K562 (cell line): ENCODE measurements around the gene ADAMTS1. TPM values are rescaled to one million over a fixed set of nuclear protein-coding genes. Genes with fewer than 3 reads are reported as not detected.

Source experiments
- ATAC-seq: fragments of 200-7000 bp; cut with Tn5 transposase; 3 replicates; pipeline ENCODE4 v1.9.1; 2020; ENCODE audit warnings: moderate library complexity
- BruUV-seq: library from RNA; stranded (reverse); fragments of 400-500 nt; replicated peaks from 2 replicates; lab custom pipeline; 2021; lab: Mats Ljungman, UMichigan
- CTCF ChIA-PET: fragments of 300-600 bp; formaldehyde crosslinking; extraction: SDS; loops from one replicate; lab custom pipeline; 2021; ENCODE audit warnings: low intra/inter-chr PET ratio; lab: Yijun Ruan, JAX
- POLR2A ChIA-PET: fragments of 300-600, 350-650 bp; sonication (Branson Sonifier 250); formaldehyde crosslinking; extraction: SDS; loops from one replicate; lab custom pipeline; 2021; ENCODE audit warnings: antibody characterized with exemption, inconsistent platforms; lab: Yijun Ruan, JAX
- DNase-seq, 4 experiments: peaks; one replicate each; pipeline versions ENCODE4 v3.0.0 to v3.0.0-alpha.2; 2011 to 2018; ENCODE audit warnings: low spot score in 3 of 4, mixed read lengths in 3 of 4; ENCODE audit errors: extremely low read depth in 1 of 4
- FAIRE-seq: peaks from 2 replicates; lab custom pipeline; 2011; peaks lifted over from hg19 to GRCh38; lab: Jason Lieb, UNC
- H2AFZ ChIP-seq: 2 replicates; pipeline ENCODE4 v1.6.0; 2011; ENCODE audit warnings: low read depth, low read length, control low read depth, inconsistent platforms
- H3K27ac ChIP-seq: fragments of 200-600 bp; 3 replicates; pipeline ENCODE4 v1.8.0; 2011; ENCODE audit warnings: low read depth, mild to moderate bottlenecking, control low read depth, inconsistent platforms, low read length, moderate library complexity, mixed read lengths; ENCODE audit errors: extremely low read depth
- H3K27me3 ChIP-seq, 2 experiments: fragments of 300-600 bp in 1 of 2; 2 replicates in 1 of 2; 3 replicates in 1 of 2; pipeline versions ENCODE4 v1.6.0 to v1.8.0; 2011; ENCODE audit warnings: inconsistent platforms in 2 of 2, low read length in 2 of 2, mild to moderate bottlenecking in 1 of 2, mixed read lengths in 1 of 2, moderate library complexity in 1 of 2; ENCODE audit not compliant: control insufficient read depth in 2 of 2, insufficient read depth in 2 of 2
- H3K36me3 ChIP-seq: fragments of 300-600 bp; 3 replicates; pipeline ENCODE4 v1.8.0; 2011; ENCODE audit warnings: mild to moderate bottlenecking, low read length, inconsistent platforms; ENCODE audit not compliant: control insufficient read depth, insufficient read depth
- H3K4me1 ChIP-seq, 2 experiments: fragments of 200-600 bp in 1 of 2; replicated peaks in 1 of 2; 2 replicates in 1 of 2; 3 replicates in 1 of 2; pipeline versions ENCODE4 v1.5.1 to v1.8.0; 2011; ENCODE audit warnings: inconsistent platforms in 2 of 2, low read length in 2 of 2, mild to moderate bottlenecking in 1 of 2, mixed read lengths in 1 of 2, moderate library complexity in 1 of 2; ENCODE audit not compliant: control insufficient read depth in 2 of 2, insufficient read depth in 2 of 2
- H3K4me2 ChIP-seq: 2 replicates; pipeline ENCODE4 v1.6.1; 2011; ENCODE audit warnings: low read length, control low read depth, inconsistent platforms, mixed read lengths; ENCODE audit not compliant: insufficient read depth
- H3K4me3 ChIP-seq: fragments of 200-600 bp; sonication (generic), shearing (Covaris generic); 2 replicates; pipeline ENCODE4 v1.5.1; 2016; ENCODE audit warnings: control low read depth, inconsistent platforms
- H3K79me2 ChIP-seq: fragments of 200-600 bp; 3 replicates; pipeline ENCODE4 v1.8.0; 2011; ENCODE audit warnings: low read length, inconsistent platforms; ENCODE audit not compliant: control insufficient read depth, insufficient read depth
- H3K9ac ChIP-seq, 2 experiments: 2 replicates each; pipeline versions ENCODE4 v1.6.0 to v1.6.1; 2011; ENCODE audit warnings: low read depth in 2 of 2, low read length in 2 of 2, control low read depth in 1 of 2, inconsistent platforms in 1 of 2, mild to moderate bottlenecking in 1 of 2, mixed read lengths in 1 of 2; ENCODE audit not compliant: insufficient read depth in 1 of 2
- H3K9me1 ChIP-seq: one replicate; pipeline ENCODE4 v1.6.0; 2011; ENCODE audit warnings: inconsistent platforms, mild to moderate bottlenecking, low read length, moderate library complexity; ENCODE audit not compliant: control insufficient read depth, insufficient read depth
- H3K9me3 ChIP-seq: replicated peaks from 2 replicates; pipeline ENCODE4 v1.5.1; 2011; ENCODE audit warnings: low read depth, low read length, inconsistent platforms; ENCODE audit not compliant: control insufficient read depth, insufficient read depth
- H4K20me1 ChIP-seq: replicated peaks from 2 replicates; pipeline ENCODE4 v1.6.1; 2011; ENCODE audit warnings: low read length, inconsistent platforms, mixed read lengths; ENCODE audit not compliant: control insufficient read depth, insufficient read depth
- ARHGAP35 ChIP-seq: fragments of 450-650 bp; IDR thresholded peaks from 2 replicates; pipeline ENCODE4 v1.6.1; 2018; ENCODE audit not compliant: partially characterized antibody
- CAMTA2 ChIP-seq: fragments of 250-450 bp; sonication (Bioruptor Pico); conservative IDR thresholded peaks from 2 replicates; pipeline ENCODE4 v1.5.1; 2022
- EP400 ChIP-seq: fragments of 450-650 bp; IDR thresholded peaks from 2 replicates; pipeline ENCODE4 v1.6.1; 2017; ENCODE audit warnings: antibody characterized with exemption, mild to moderate bottlenecking, moderate library complexity
- HSF4 ChIP-seq: fragments of 250-450 bp; sonication (Bioruptor Pico); IDR thresholded peaks from 2 replicates; pipeline ENCODE4 v2.1.2; 2022; ENCODE audit warnings: mild to moderate bottlenecking, moderate library complexity, borderline replicate concordance
- JUND ChIP-seq, 2 experiments: IDR thresholded peaks; 2 replicates in 1 of 2; 3 replicates in 1 of 2; pipeline ENCODE4 v1.6.1; 2011; ENCODE audit warnings: borderline replicate concordance in 2 of 2, low read depth in 2 of 2, low read length in 2 of 2, improper control_type of control experiment in 1 of 2, missing biosample characterization in 1 of 2, missing genetic modification characterization in 1 of 2, missing genetic modification reagents in 1 of 2
- NFYB ChIP-seq: IDR thresholded peaks from 2 replicates; pipeline ENCODE4 v1.6.1; 2011; ENCODE audit warnings: mild to moderate bottlenecking, moderate library complexity; ENCODE audit not compliant: insufficient read length; ENCODE audit errors: extremely low read depth
- NR2F6 ChIP-seq: fragments of 450-650 bp; formaldehyde crosslinking; IDR thresholded peaks from 2 replicates; pipeline ENCODE4 v1.4.0; 2020; ENCODE audit warnings: mild to moderate bottlenecking
- SMARCE1 ChIP-seq: fragments of 450-650 bp; IDR thresholded peaks from 2 replicates; pipeline ENCODE4 v1.7.1; 2016; ENCODE audit warnings: mild to moderate bottlenecking
- SP2 ChIP-seq: IDR thresholded peaks from 2 replicates; pipeline ENCODE4 v1.6.1; 2011; ENCODE audit warnings: mild to moderate bottlenecking, low read depth, low read length, moderate library complexity; ENCODE audit not compliant: poor library complexity, severe bottlenecking; ENCODE audit errors: extremely low read depth
- STAT5B ChIP-seq: fragments of 250-450 bp; sonication (Bioruptor Pico); IDR thresholded peaks from 2 replicates; pipeline ENCODE4 v1.8.0; 2021; ENCODE audit warnings: mild to moderate bottlenecking, inconsistent platforms
- XRCC3 ChIP-seq: fragments of 450-650 bp; IDR thresholded peaks from 2 replicates; pipeline ENCODE4 v1.6.1; 2017; ENCODE audit warnings: mild to moderate bottlenecking, moderate library complexity
- ZFP1 ChIP-seq: fragments of 450-650 bp; formaldehyde crosslinking; IDR thresholded peaks from 2 replicates; pipeline ENCODE4 v1.4.0; 2020; ENCODE audit warnings: mild to moderate bottlenecking, mixed read lengths
- ZNF165 ChIP-seq: fragments of 250-450 bp; sonication (Bioruptor Pico); IDR thresholded peaks from 2 replicates; pipeline ENCODE4 v1.4.0; 2020; ENCODE audit warnings: borderline replicate concordance
- ZNF780A ChIP-seq: fragments of 250-450 bp; sonication (Bioruptor Pico); IDR thresholded peaks from 2 replicates; pipeline ENCODE4 v1.5.0; 2021; ENCODE audit warnings: mild to moderate bottlenecking
- WGBS: fragments of 100-300 bp; shearing (Covaris generic); methylation state at CpG from one replicate; pipeline ENCODE4 v1.1.6; 2016; ENCODE audit warnings: low coverage, mixed read lengths; ENCODE audit not compliant: insufficient coverage; ENCODE audit errors: missing lambda C conversion rate; 5-methylcytosine and 5-hydroxymethylcytosine counted together
- in situ Hi-C: fragments of 300-500 bp; cut with MboI; formaldehyde crosslinking; loops from 4 replicates; pipeline ENCODE4 v1.15.0; 2018; ENCODE audit warnings: inconsistent platforms, mixed read lengths
- intact Hi-C: fragments of 100-400 bp; cut with micrococcal nuclease; formaldehyde crosslinking; loops from 2 replicates; pipeline ENCODE4 v1.14.2; 2022
- polyA plus RNA-seq, 8 experiments: library from polyadenylated mRNA; depleted of rRNA in 4 of 8; stranded (reverse) in 5 of 8; unstranded in 3 of 8; fragments of >200 nt; fragmentation: Nextera tagmentation in 2 of 8; fragmentation: Illumina TruSeq in 1 of 8; extraction: Ambion mirVana in 2 of 8; extraction: Trizol in 1 of 8; gene quantifications; 2 replicates each; pipeline versions ENCODE4 v1.2.1 to v1.2.3, GENCODE V29; 2011 to 2014; ENCODE audit warnings: inconsistent platforms in 1 of 8, missing spikeins in 1 of 8
- total RNA-seq, 7 experiments: library from RNA; depleted of rRNA in 6 of 7; stranded (reverse); fragments of >200 nt in 6 of 7; fragmentation: Illumina TruSeq in 2 of 7; extraction: Trizol in 2 of 7; gene quantifications; 2 replicates each; pipeline versions ENCODE4 v1.2.1 to v1.2.3, GENCODE V29; 2011 to 2021; ENCODE audit warnings: low replicate concordance in 1 of 7
- TF ChIP-seq, protein P1 (sequence below), 2 experiments: IDR thresholded peaks; 2 replicates each; pipeline ENCODE4 v1.6.1; 2012; ENCODE audit warnings: improper control_type of control experiment in 2 of 2, low read depth in 2 of 2, low read length in 2 of 2, borderline replicate concordance in 1 of 2
- TF ChIP-seq, protein P2 (sequence below): sonication (generic); formaldehyde crosslinking; IDR thresholded peaks from 2 replicates; pipeline ENCODE4 v1.8.1; 2022; ENCODE audit warnings: missing genetic modification reagents
- TF ChIP-seq, protein P3 (sequence below): fragments of 250-450 bp; sonication (Bioruptor Pico); IDR thresholded peaks from 2 replicates; pipeline ENCODE4 v1.9.0; 2021; ENCODE audit warnings: mild to moderate bottlenecking
- TF ChIP-seq, protein P4 (sequence below): fragments of 450-650 bp; formaldehyde crosslinking; IDR thresholded peaks from 2 replicates; pipeline ENCODE4 v1.4.0; 2022; ENCODE audit warnings: missing genetic modification characterization

Gene ADAMTS1
- total and polyA plus RNA-seq, 9 of the 15 experiments (the other 6 are each of a cell fraction or from before 2014, with no cell fraction given), result 0.01 to 0.58 TPM; not detected in 7

DNA sequence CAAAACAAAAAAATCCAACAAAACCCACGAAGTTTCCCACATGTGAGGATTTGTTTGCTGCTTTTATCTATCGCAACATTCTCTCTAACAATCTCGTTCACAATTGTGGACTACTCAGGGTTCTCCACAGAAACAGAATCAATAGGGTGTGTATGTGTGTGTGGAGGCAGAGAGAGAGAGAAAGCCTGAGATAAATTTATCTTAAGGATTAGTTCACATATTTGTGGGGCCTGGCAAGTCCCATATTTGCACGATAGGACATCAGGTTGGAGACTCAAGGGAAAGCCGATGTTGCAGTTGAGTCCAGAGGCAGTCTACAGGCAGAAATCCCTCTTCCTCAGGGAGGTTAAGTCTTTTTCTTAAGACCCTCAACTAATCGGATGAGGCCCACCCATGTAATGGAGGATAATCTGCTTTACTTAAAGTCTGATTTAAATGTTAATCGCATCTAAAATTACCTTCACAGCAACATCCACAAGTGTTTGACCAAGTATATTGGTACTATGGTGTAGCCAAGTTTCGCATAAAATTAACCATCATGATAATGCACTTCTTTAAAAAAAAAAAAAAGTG is 31.7 kb downstream of the ADAMTS1 start:
- no TSS peak for BruUV-seq
- H4K20me1 ChIP-seq, result no peaks in the 10 kb centered on the region
- H3K79me2 ChIP-seq, result no peaks in the 10 kb centered on the region
- H3K9ac ChIP-seq, result no peak overlapping the region
- H3K27ac ChIP-seq, result no peak overlapping the region
- no peaks in the 10 kb centered on the region for H3K27me3 ChIP-seq
- WGBS, result 3% methylated on average over 8 of the region's 8 CpGs
- FAIRE-seq (no peak), ATAC-seq (no peak), DNase-seq (no peak)
- ChIA-PET POLR2A (no interaction called here), CTCF (no interaction called here)
- H3K4me1 ChIP-seq, result no peaks in the 10 kb centered on the region
- no peaks in the 10 kb centered on the region for H3K9me1 ChIP-seq
- H3K4me2 ChIP-seq, result no peak overlapping the region
- in situ Hi-C loops (no loop called here), intact Hi-C loops (no loop called here)
- H3K36me3 ChIP-seq, result no peaks in the 10 kb centered on the region
- H3K4me3 ChIP-seq, result no peak overlapping the region
- H2AFZ ChIP-seq, result no peak overlapping the region
- no peaks in the 10 kb centered on the region; the same call in 1 of the 2 replicates for H3K9me3 ChIP-seq
- no peak for TF ChIP-seq XRCC3
- TF ChIP-seq, protein P1, sequence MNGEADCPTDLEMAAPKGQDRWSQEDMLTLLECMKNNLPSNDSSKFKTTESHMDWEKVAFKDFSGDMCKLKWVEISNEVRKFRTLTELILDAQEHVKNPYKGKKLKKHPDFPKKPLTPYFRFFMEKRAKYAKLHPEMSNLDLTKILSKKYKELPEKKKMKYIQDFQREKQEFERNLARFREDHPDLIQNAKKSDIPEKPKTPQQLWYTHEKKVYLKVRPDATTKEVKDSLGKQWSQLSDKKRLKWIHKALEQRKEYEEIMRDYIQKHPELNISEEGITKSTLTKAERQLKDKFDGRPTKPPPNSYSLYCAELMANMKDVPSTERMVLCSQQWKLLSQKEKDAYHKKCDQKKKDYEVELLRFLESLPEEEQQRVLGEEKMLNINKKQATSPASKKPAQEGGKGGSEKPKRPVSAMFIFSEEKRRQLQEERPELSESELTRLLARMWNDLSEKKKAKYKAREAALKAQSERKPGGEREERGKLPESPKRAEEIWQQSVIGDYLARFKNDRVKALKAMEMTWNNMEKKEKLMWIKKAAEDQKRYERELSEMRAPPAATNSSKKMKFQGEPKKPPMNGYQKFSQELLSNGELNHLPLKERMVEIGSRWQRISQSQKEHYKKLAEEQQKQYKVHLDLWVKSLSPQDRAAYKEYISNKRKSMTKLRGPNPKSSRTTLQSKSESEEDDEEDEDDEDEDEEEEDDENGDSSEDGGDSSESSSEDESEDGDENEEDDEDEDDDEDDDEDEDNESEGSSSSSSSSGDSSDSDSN (IDR thresholded peaks at IDR 0.05; ENCODE audit: borderline replicate concordance in 1 of 2, low read depth in 2 of 2, low read length in 2 of 2), result no peak
- TF ChIP-seq, protein P2, sequence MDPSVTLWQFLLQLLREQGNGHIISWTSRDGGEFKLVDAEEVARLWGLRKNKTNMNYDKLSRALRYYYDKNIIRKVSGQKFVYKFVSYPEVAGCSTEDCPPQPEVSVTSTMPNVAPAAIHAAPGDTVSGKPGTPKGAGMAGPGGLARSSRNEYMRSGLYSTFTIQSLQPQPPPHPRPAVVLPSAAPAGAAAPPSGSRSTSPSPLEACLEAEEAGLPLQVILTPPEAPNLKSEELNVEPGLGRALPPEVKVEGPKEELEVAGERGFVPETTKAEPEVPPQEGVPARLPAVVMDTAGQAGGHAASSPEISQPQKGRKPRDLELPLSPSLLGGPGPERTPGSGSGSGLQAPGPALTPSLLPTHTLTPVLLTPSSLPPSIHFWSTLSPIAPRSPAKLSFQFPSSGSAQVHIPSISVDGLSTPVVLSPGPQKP (CRISPR knock-in tag), result no peak
- no peak for TF ChIP-seq ARHGAP35
- TF ChIP-seq EP400, result no peak
- no peak for TF ChIP-seq NFYB
- no peak for TF ChIP-seq STAT5B (CRISPR knock-in tag)
- no peak for TF ChIP-seq SMARCE1
- TF ChIP-seq ZNF165, result no peak
- TF ChIP-seq, protein P3, sequence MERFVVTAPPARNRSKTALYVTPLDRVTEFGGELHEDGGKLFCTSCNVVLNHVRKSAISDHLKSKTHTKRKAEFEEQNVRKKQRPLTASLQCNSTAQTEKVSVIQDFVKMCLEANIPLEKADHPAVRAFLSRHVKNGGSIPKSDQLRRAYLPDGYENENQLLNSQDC, result no peak
- no peak for TF ChIP-seq ZNF780A (CRISPR knock-in tag)
- TF ChIP-seq JUND (IDR thresholded peaks at IDR 0.05; ENCODE audit: borderline replicate concordance, low read depth, low read length), result no peak
- TF ChIP-seq JUND (tag; IDR thresholded peaks at IDR 0.05; ENCODE audit: borderline replicate concordance, low read depth, low read length), result no peak
- no peak for TF ChIP-seq CAMTA2
- no peak for TF ChIP-seq NR2F6 (CRISPR knock-in tag)
- TF ChIP-seq, protein P4, sequence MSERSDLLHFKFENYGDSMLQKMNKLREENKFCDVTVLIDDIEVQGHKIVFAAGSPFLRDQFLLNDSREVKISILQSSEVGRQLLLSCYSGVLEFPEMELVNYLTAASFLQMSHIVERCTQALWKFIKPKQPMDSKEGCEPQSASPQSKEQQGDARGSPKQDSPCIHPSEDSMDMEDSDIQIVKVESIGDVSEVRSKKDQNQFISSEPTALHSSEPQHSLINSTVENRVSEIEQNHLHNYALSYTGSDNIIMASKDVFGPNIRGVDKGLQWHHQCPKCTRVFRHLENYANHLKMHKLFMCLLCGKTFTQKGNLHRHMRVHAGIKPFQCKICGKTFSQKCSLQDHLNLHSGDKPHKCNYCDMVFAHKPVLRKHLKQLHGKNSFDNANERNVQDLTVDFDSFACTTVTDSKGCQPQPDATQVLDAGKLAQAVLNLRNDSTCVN, result no peak
- TF ChIP-seq HSF4, result no peak
- no peak for TF ChIP-seq SP2
- no peak for TF ChIP-seq ZFP1 (CRISPR knock-in tag)
